ENCODE measurements around the gene MEF2D.

Gene MEF2D

GRCh38 chr1:156440654-156441437 lies 59.7 kb downstream of the MEF2D start:
- no peak for DNase-seq (ENCODE audit: low spot score)

GRCh38 chr1:156439777-156440183 lies 60.8 kb downstream of the MEF2D start:
- peak; percentile 93 for DNase-seq (ENCODE audit: low spot score)

- no peak for DNase-seq (ENCODE audit: low spot score)
Observed at GRCh38 chr1:156439036-156439776, 61.4 kb downstream of the MEF2D start.

- DNase-seq (ENCODE audit: low spot score) = no peak
Observed at GRCh38 chr1:156438278-156438987, 62.1 kb downstream of the MEF2D start.

GRCh38 chr1:156437037-156437867 lies 63.3 kb downstream of the MEF2D start:
- DNase-seq (ENCODE audit: low spot score) = no peak

GRCh38 chr1:156436141-156437036 lies 64.2 kb downstream of the MEF2D start:
- peak; percentile 60 for DNase-seq (ENCODE audit: low spot score)

- peak; percentile 55 for DNase-seq (ENCODE audit: low spot score)
Observed at GRCh38 chr1:156435545-156436140, 64.9 kb downstream of the MEF2D start.

- DNase-seq (ENCODE audit: low spot score) = no peak
Observed at GRCh38 chr1:156434989-156435544, 65.5 kb downstream of the MEF2D start.

GRCh38 chr1:156433602-156434001 lies 67.0 kb downstream of the MEF2D start:
- DNase-seq (ENCODE audit: low spot score) = no peak

GRCh38 chr1:156433032-156433431 lies 67.5 kb downstream of the MEF2D start:
- DNase-seq (ENCODE audit: low spot score) = no peak

GRCh38 chr1:156432669-156433018 lies 67.9 kb downstream of the MEF2D start:
- no peak for DNase-seq (ENCODE audit: low spot score)

GRCh38 chr1:156431769-156432668 lies 68.6 kb downstream of the MEF2D start:
- no peak for DNase-seq (ENCODE audit: low spot score)

GRCh38 chr1:156431366-156431765 lies 69.2 kb downstream of the MEF2D start:
- DNase-seq (ENCODE audit: low spot score) = no peak

GRCh38 chr1:156430866-156431265 lies 69.7 kb downstream of the MEF2D start:
- DNase-seq (ENCODE audit: low spot score) = no peak

- DNase-seq (ENCODE audit: low spot score) = no peak
Observed at GRCh38 chr1:156430303-156430702, 70.3 kb downstream of the MEF2D start.

GRCh38 chr1:156429313-156430060 lies 71.1 kb downstream of the MEF2D start:
- no peak for DNase-seq (ENCODE audit: low spot score)

- DNase-seq (ENCODE audit: low spot score) = no peak
Observed at GRCh38 chr1:156428746-156429288, 71.8 kb downstream of the MEF2D start.

GRCh38 chr1:156427957-156428356 lies 72.6 kb downstream of the MEF2D start:
- no peak for DNase-seq (ENCODE audit: low spot score)

Measured in ecto neural progenitor cell (in vitro differentiated cells).